ENCODE results near the gene PHYKPL.

DNA sequence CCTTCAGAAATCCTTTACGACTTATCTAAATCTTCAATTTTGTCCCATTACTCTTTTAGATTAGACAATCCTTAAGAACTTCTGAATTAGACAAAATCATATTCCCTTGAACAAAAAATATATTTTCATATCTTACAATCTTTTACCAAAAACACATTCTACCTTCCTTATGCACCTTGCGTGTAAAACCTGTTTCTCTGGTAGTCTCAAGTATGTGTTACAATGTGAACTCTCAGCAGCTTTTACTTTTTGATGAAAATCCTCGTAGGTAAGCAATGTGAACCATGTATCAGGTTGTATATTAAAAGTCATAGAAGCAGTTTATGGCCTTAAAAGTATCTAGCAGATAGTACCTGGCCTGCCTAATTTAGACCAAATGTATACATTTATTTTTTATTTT lies 58.1 kb downstream of the PHYKPL start:
- TF ChIP-seq, protein P1, sequence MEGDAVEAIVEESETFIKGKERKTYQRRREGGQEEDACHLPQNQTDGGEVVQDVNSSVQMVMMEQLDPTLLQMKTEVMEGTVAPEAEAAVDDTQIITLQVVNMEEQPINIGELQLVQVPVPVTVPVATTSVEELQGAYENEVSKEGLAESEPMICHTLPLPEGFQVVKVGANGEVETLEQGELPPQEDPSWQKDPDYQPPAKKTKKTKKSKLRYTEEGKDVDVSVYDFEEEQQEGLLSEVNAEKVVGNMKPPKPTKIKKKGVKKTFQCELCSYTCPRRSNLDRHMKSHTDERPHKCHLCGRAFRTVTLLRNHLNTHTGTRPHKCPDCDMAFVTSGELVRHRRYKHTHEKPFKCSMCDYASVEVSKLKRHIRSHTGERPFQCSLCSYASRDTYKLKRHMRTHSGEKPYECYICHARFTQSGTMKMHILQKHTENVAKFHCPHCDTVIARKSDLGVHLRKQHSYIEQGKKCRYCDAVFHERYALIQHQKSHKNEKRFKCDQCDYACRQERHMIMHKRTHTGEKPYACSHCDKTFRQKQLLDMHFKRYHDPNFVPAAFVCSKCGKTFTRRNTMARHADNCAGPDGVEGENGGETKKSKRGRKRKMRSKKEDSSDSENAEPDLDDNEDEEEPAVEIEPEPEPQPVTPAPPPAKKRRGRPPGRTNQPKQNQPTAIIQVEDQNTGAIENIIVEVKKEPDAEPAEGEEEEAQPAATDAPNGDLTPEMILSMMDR (IDR thresholded peaks at IDR 0.05), result no peak
- TF ChIP-seq POLR2A (IDR thresholded peaks at IDR 0.05), result no peak
